DOHH2 (cell line): ENCODE data around the gene PRKAR2B.
A peak's percentile ranks its signal among the peaks of the same experiment; 100 is the strongest.

Experiments used
- H3F3A ChIP-seq: fragments of 200-600 bp; sonication (generic), shearing (Covaris generic); 2 replicates; pipeline ENCODE4 v1.6.0; 2016; ENCODE audit warnings: antibody characterized with exemption, mild to moderate bottlenecking; ENCODE audit not compliant: control insufficient read depth, insufficient read depth
- H3K27ac ChIP-seq: fragments of 200-600 bp; sonication (generic); 2 replicates; pipeline ENCODE4 v1.5.1; 2014; ENCODE audit warnings: low read depth, mild to moderate bottlenecking, low read length, moderate library complexity
- H3K27me3 ChIP-seq: fragments of 200-600 bp; sonication (generic); 2 replicates; pipeline ENCODE4 v1.6.1; 2014; ENCODE audit warnings: mild to moderate bottlenecking, low read length, mixed read lengths; ENCODE audit not compliant: control insufficient read depth
- H3K36me3 ChIP-seq: fragments of 200-600 bp; sonication (generic); 2 replicates; pipeline ENCODE4 v1.6.1; 2014; ENCODE audit warnings: mild to moderate bottlenecking, low read length, moderate library complexity, mixed read lengths; ENCODE audit not compliant: control insufficient read depth
- H3K4me1 ChIP-seq: fragments of 200-600 bp; sonication (generic); 2 replicates; pipeline ENCODE4 v1.6.1; 2014; ENCODE audit warnings: mild to moderate bottlenecking, low read length, mixed read lengths; ENCODE audit not compliant: control insufficient read depth
- H3K4me2 ChIP-seq: fragments of 200-600 bp; sonication (generic); 2 replicates; pipeline ENCODE4 v1.6.0; 2014; ENCODE audit warnings: mild to moderate bottlenecking, low read length, moderate library complexity
- H3K4me3 ChIP-seq: fragments of 200-600 bp; sonication (generic); 2 replicates; pipeline ENCODE4 v1.5.1; 2014; ENCODE audit warnings: mild to moderate bottlenecking, low read length, mixed read lengths
- H3K79me2 ChIP-seq: fragments of 200-600 bp; sonication (generic); 2 replicates; pipeline ENCODE4 v1.6.1; 2014; ENCODE audit warnings: mild to moderate bottlenecking, low read length, mixed read lengths; ENCODE audit not compliant: control insufficient read depth
- H3K9me2 ChIP-seq: fragments of 200-600 bp; sonication (generic); replicated peaks from 2 replicates; pipeline ENCODE4 v1.6.1; 2014; ENCODE audit warnings: mild to moderate bottlenecking, low read length, mixed read lengths; ENCODE audit not compliant: control insufficient read depth
- H3K9me3 ChIP-seq: fragments of 200-600 bp; sonication (generic); 2 replicates; pipeline ENCODE4 v1.6.1; 2014; ENCODE audit warnings: antibody characterized with exemption, low read length, mixed read lengths; ENCODE audit not compliant: control insufficient read depth, insufficient read depth
- H4K20me1 ChIP-seq: fragments of 200-600 bp; sonication (generic); 2 replicates; pipeline ENCODE4 v1.6.0; 2014; ENCODE audit warnings: low read depth, mild to moderate bottlenecking, antibody characterized with exemption, low read length, moderate library complexity; ENCODE audit not compliant: control insufficient read depth, insufficient read depth
- EZH2phosphoT487 ChIP-seq: fragments of 200-600 bp; sonication (generic); IDR thresholded peaks from 2 replicates; pipeline ENCODE4 v1.6.1; 2017; ENCODE audit warnings: borderline replicate concordance, mild to moderate bottlenecking, antibody characterized with exemption, low read length, moderate library complexity, mixed read lengths
- TF ChIP-seq, protein P1 (sequence below): fragments of 200-600 bp; sonication (generic); IDR thresholded peaks from one replicate; pipeline ENCODE4 v1.5.1; 2014; ENCODE audit warnings: antibody characterized with exemption, mild to moderate bottlenecking, low read depth, low read length; ENCODE audit not compliant: poor library complexity, severe bottlenecking

The PRKAR2B gene

DNA sequence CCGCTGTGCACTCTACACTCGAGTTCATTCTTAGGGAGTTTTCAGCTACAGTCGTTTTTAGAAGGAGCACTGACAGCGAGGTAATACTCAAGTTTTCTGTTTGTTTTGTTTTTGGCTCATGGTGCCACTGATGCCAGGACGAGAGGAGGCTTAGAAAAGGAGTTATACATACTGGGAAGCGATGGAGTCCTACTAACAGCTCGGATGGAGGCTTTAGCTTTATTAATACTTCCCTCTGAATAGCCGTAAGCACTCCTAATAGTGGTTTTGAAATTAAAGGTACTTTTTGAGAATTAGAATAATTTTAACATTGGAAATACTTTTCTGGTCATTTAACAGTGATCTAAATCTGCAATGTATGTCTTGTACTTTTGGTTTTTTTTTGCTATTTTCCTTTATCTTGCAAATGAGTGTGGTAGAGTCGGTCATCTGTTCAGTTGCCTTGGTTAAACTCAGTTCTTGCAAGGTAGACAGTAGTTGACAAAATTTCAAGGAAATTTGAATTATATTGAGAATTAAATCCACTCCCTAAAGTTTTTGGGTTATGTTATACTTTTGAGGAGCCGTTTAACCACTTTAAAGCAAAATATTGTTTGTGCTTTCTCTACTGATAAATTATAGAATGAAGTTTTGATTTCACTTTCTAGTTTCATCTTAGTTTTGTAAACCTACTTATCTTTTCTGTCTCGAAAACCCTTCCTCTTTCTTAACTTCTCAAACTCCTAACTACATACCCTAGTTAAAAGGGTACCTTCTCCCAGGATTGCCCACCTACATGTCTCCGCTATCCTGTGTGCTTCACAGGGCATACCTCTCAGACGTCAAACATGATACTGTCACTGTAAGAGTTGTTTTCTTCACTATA lies 125.8 kb downstream of the PRKAR2B start:
- Histone ChIP-seq H4K20me1 (0 out of 2 replicates have a peak, but pooled peaks cover 4% of the 10 kb centered on the region), H3F3A (peaks cover 14% of the 10 kb centered on the region), H3K27ac (peak overlapping the region; percentile 65), H3K4me1 (peaks cover 37% of the 10 kb centered on the region), H3K79me2 (peaks cover 54% of the 10 kb centered on the region), H3K27me3 (no peaks in the 10 kb centered on the region), H3K9me2 (no peaks in the 10 kb centered on the region), H3K9me3 (no peaks in the 10 kb centered on the region), H3K36me3 (no peaks in the 10 kb centered on the region), H3K4me3 (peak overlapping the region; percentile 90), H3K4me2 (peak overlapping the region; percentile 85)
- TF ChIP-seq, protein P1, sequence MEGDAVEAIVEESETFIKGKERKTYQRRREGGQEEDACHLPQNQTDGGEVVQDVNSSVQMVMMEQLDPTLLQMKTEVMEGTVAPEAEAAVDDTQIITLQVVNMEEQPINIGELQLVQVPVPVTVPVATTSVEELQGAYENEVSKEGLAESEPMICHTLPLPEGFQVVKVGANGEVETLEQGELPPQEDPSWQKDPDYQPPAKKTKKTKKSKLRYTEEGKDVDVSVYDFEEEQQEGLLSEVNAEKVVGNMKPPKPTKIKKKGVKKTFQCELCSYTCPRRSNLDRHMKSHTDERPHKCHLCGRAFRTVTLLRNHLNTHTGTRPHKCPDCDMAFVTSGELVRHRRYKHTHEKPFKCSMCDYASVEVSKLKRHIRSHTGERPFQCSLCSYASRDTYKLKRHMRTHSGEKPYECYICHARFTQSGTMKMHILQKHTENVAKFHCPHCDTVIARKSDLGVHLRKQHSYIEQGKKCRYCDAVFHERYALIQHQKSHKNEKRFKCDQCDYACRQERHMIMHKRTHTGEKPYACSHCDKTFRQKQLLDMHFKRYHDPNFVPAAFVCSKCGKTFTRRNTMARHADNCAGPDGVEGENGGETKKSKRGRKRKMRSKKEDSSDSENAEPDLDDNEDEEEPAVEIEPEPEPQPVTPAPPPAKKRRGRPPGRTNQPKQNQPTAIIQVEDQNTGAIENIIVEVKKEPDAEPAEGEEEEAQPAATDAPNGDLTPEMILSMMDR = no peak
- no peak for TF ChIP-seq EZH2phosphoT487

- no peak overlapping the region for H3K27ac ChIP-seq
- peaks cover 57% of the 10 kb centered on the region for H3K79me2 ChIP-seq
- TF ChIP-seq, protein P1 = no peak
- TF ChIP-seq EZH2phosphoT487 = no peak
- 0 out of 2 replicates have a peak, but pooled peaks cover 4% of the 10 kb centered on the region for H4K20me1 ChIP-seq
- no peaks in the 10 kb centered on the region for H3K27me3 ChIP-seq
- no peaks in the 10 kb centered on the region for H3K36me3 ChIP-seq
- no peak overlapping the region for H3K4me3 ChIP-seq
- H3K9me2 ChIP-seq = no peaks in the 10 kb centered on the region
- no peak overlapping the region for H3K4me2 ChIP-seq
- H3K4me1 ChIP-seq = peaks cover 33% of the 10 kb centered on the region
- H3F3A ChIP-seq = peaks cover 14% of the 10 kb centered on the region
- no peaks in the 10 kb centered on the region for H3K9me3 ChIP-seq
Observed at GRCh38 chr7:107171496-107171895, 127.0 kb downstream of the PRKAR2B start.

DNA sequence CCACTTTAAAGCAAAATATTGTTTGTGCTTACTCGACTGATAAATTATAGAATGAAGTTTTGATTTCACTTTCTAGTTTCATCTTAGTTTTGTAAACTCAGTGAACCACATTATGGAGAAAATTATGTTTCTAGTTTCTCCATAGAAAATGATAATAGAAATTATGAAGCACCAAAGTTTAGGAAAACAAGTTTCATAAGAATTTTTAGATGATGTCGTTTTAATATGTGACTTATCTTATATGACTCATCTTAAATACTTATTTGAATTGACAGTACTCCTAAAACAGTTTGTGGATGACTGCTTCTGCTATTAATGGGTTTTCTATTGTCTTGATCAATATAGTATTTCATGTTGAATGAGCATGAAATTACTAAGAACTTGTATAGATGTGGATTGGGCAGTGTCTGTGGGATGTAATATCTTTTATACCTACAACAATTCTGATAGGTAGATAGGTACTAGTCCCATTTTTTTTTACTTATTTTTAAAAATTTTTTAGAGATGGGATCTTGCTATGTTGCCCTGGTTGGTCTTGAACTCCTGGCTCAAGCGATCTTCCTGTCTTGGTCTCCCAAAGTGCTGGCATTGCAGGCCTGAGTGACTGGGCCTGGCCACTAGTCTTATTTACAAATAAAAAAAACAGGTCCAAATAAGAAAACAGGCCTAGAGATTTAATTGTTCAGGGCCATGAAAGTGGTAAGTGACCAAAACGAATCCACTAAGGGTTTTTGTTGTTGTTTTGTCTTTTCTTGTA lies 127.9 kb downstream of the PRKAR2B start:
- H3F3A ChIP-seq = peaks cover 12% of the 10 kb centered on the region
- TF ChIP-seq, protein P1 = no peak
- no peak for TF ChIP-seq EZH2phosphoT487
- no peak overlapping the region for H3K27ac ChIP-seq
- H3K9me2 ChIP-seq = no peaks in the 10 kb centered on the region
- no peaks in the 10 kb centered on the region for H3K36me3 ChIP-seq
- peaks cover 29% of the 10 kb centered on the region for H3K4me1 ChIP-seq
- no peaks in the 10 kb centered on the region for H3K9me3 ChIP-seq
- no peak overlapping the region for H3K4me2 ChIP-seq
- H3K4me3 ChIP-seq = no peak overlapping the region
- no peaks in the 10 kb centered on the region for H3K27me3 ChIP-seq
- peaks cover 65% of the 10 kb centered on the region for H3K79me2 ChIP-seq
- H4K20me1 ChIP-seq = 0 out of 2 replicates have a peak, but pooled peaks cover 4% of the 10 kb centered on the region
